NCI-H2227 (cell line): ENCODE measurements around the gene CXCL13.
"Not testable (repeated sequence)": the region's sequence is repeated elsewhere in the genome, so short reads cannot be mapped to it uniquely, and the experiment has no call there.

Experiments
- DNase-seq: peaks from one replicate; lab custom pipeline; 2025; ENCODE audit not compliant: unreplicated experiment; lab: John Stamatoyannopoulos, UW

The CXCL13 gene

GRCh38 chr4:77600521-77601451, 4.8 kb upstream of the CXCL13 start:
- DNase-seq: peak; percentile 5

- DNase-seq: no peak
Observed at GRCh38 chr4:77601614-77602187, 3.9 kb upstream of the CXCL13 start.

GRCh38 chr4:77613267-77613666, 7.6 kb downstream of the CXCL13 start:
- DNase-seq: no peak

GRCh38 chr4:77615153-77615552, 9.5 kb downstream of the CXCL13 start:
- no peak for DNase-seq

- DNase-seq: no peak
Observed at GRCh38 chr4:77617203-77617602, 11.6 kb downstream of the CXCL13 start.

- peak; percentile 71 for DNase-seq
Observed at GRCh38 chr4:77618383-77619241, 13.0 kb downstream of the CXCL13 start.

GRCh38 chr4:77619408-77619807, 13.8 kb downstream of the CXCL13 start:
- DNase-seq: no peak

GRCh38 chr4:77621254-77621653, 15.6 kb downstream of the CXCL13 start:
- no peak for DNase-seq

GRCh38 chr4:77623091-77623490, 17.5 kb downstream of the CXCL13 start:
- DNase-seq: no peak

- no peak for DNase-seq
Observed at GRCh38 chr4:77624213-77624612, 18.6 kb downstream of the CXCL13 start.

- no peak for DNase-seq
Observed at GRCh38 chr4:77625485-77625884, 19.9 kb downstream of the CXCL13 start.

GRCh38 chr4:77629885-77630284, 24.3 kb downstream of the CXCL13 start:
- DNase-seq: no peak

- DNase-seq: no peak
Observed at GRCh38 chr4:77631276-77631675, 25.7 kb downstream of the CXCL13 start.

GRCh38 chr4:77634132-77634785, 28.6 kb downstream of the CXCL13 start:
- no peak for DNase-seq

- DNase-seq: no peak
Observed at GRCh38 chr4:77635246-77635645, 29.6 kb downstream of the CXCL13 start.

GRCh38 chr4:77635876-77636275, 30.3 kb downstream of the CXCL13 start:
- DNase-seq: no peak

GRCh38 chr4:77636902-77637301, 31.3 kb downstream of the CXCL13 start:
- no peak for DNase-seq

- DNase-seq: not testable (repeated sequence)
Observed at GRCh38 chr4:77644069-77644468, 38.4 kb downstream of the CXCL13 start.

GRCh38 chr4:77650787-77651186, 45.2 kb downstream of the CXCL13 start:
- no peak for DNase-seq

GRCh38 chr4:77651820-77652219, 46.2 kb downstream of the CXCL13 start:
- DNase-seq: no peak
